GM12891 (cell line): ENCODE data around the gene ABCA13.

Experiments used
- POLR2AphosphoS5 ChIP-seq: IDR thresholded peaks from 2 replicates; pipeline ENCODE4 v1.6.1; 2011; ENCODE audit warnings: low read depth, low read length, control low read depth
- TAF1 ChIP-seq: IDR thresholded peaks from 2 replicates; pipeline ENCODE4 v1.6.1; 2011; ENCODE audit warnings: low read depth, low read length, control low read depth

DNA sequence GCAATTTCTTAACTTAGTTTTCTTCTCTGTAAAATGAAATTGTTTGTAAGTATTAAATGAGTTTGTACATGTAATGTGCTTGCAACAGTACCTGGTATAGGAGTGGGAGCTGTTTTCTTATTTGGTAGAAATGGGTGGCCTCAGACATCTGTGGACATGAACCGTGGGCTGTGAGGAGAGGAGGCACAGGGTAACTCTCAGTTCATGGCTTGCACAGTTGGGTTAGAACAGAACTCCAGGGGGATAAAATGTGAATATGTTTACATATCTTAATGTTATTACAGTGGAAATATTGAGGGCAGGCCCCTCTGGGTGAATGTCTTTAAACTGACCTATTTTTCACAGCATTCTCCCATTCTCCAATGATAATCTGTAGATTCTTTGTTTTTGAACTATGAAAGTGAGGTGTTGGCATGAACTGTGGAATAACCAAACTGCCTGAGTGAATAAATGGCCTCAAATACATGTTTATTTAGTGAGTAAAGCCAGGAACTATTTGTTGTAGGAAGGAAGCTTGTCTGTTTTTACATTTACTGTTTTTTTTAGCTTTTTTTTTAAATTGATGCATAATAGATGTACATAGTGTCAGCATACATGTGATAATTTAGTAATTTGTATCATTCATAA is 2.6 kb downstream of the ABCA13 start:
- TF ChIP-seq TAF1, result no peak
- no peak for TF ChIP-seq POLR2AphosphoS5
